Stimulated activated CD4-positive, alpha-beta T cell treated with anti-CD3 and anti-CD28 coated beads, Interleukin-2, amount 100 ng/mL, for 4 hours (primary cell): ENCODE results near the gene NAXD.
"Not testable (repeated sequence)": the region's sequence is repeated elsewhere in the genome, so short reads cannot be mapped to it uniquely, and the experiment has no call there.

Source experiments
- DNase-seq: peaks from one replicate; pipeline ENCODE4 v3.0.0-alpha.2; 2020; ENCODE audit warnings: low read depth

Gene NAXD

GRCh38 chr13:110615322-110616102, at the start of gene NAXD:
TSS of gene NAXD (plus strand) at chr13:110615545. CDS start at chr13:110615602, 57 bp downstream.
- peak; percentile 61 for DNase-seq

- DNase-seq: no peak
These were observed 49.2 kb upstream of the NAXD start for GRCh38 chr13:110566171-110566570.

- DNase-seq: no peak
These were observed 46.7 kb upstream of the NAXD start for GRCh38 chr13:110568612-110569011.

GRCh38 chr13:110569962-110570361, 45.4 kb upstream of the NAXD start:
- DNase-seq: not testable (repeated sequence)

GRCh38 chr13:110570886-110571285, 44.5 kb upstream of the NAXD start:
- DNase-seq: no peak

GRCh38 chr13:110571896-110572777, 43.2 kb upstream of the NAXD start:
- DNase-seq: no peak

- DNase-seq: no peak
These were observed 42.6 kb upstream of the NAXD start for GRCh38 chr13:110572778-110573118.

- no peak for DNase-seq
These were observed 41.2 kb upstream of the NAXD start for GRCh38 chr13:110574161-110574560.

- DNase-seq: no peak
These were observed 39.8 kb upstream of the NAXD start for GRCh38 chr13:110575322-110576069.

- DNase-seq: no peak
These were observed 39.3 kb upstream of the NAXD start for GRCh38 chr13:110576070-110576394.

- DNase-seq: no peak
These were observed 38.4 kb upstream of the NAXD start for GRCh38 chr13:110576736-110577476.

GRCh38 chr13:110578363-110578762, 37.0 kb upstream of the NAXD start:
- no peak for DNase-seq

- no peak for DNase-seq
These were observed 34.5 kb upstream of the NAXD start for GRCh38 chr13:110580800-110581199.

GRCh38 chr13:110581506-110582185, 33.7 kb upstream of the NAXD start:
- no peak for DNase-seq

- no peak for DNase-seq
These were observed 32.9 kb upstream of the NAXD start for GRCh38 chr13:110582421-110582954.

GRCh38 chr13:110583178-110583865, 32.0 kb upstream of the NAXD start:
- no peak for DNase-seq

GRCh38 chr13:110589793-110590390, 25.5 kb upstream of the NAXD start:
- no peak for DNase-seq

GRCh38 chr13:110590577-110590976, 24.8 kb upstream of the NAXD start:
- no peak for DNase-seq

GRCh38 chr13:110592665-110593064, 22.7 kb upstream of the NAXD start:
- DNase-seq: no peak
